ENCODE data around the gene OLFM1.

- TF ChIP-seq CTCF (IDR thresholded peaks at IDR 0.05 in 4 of 5, conservative IDR thresholded peaks at IDR 0.05 in 1 of 5) = no peak
- no peak for TF ChIP-seq POLR2A (IDR thresholded peaks at IDR 0.05)
Measured at GRCh38 chr9:135145312-135145711, 57.8 kb downstream of the OLFM1 start.

All from gastrocnemius medialis (tissue), 4 donors.